Hematopoietic multipotent progenitor cell (in vitro differentiated cells): Measurements from ENCODE around the gene TMEM185B. TPM values are rescaled to one million over a fixed set of nuclear protein-coding genes. Genes with fewer than 3 reads are reported as not detected.
"Not testable (repeated sequence)": the region's sequence is repeated elsewhere in the genome, so short reads cannot be mapped to it uniquely, and the experiment has no call there.

ENCODE experiments used
- DNase-seq, 3 donors: peaks; one replicate each; pipeline ENCODE4 v3.0.0-alpha.2; 2011 to 2015; ENCODE audit warnings: low read depth in 2 of 3, low spot score in 2 of 3
- total RNA-seq: library from RNA; depleted of rRNA; stranded (reverse); fragments of >200 nt; gene quantifications from one replicate; pipeline ENCODE4 v1.2.3, GENCODE V29; 2012

The TMEM185B gene
- total RNA-seq, 1 donor: 48.5 TPM

GRCh38 chr2:120209427-120210269 lies 13.6 kb downstream of the TMEM185B start:
- no peak for DNase-seq

GRCh38 chr2:120208381-120209353 lies 14.5 kb downstream of the TMEM185B start:
- no peak for DNase-seq

GRCh38 chr2:120206022-120206581 lies 17.1 kb downstream of the TMEM185B start:
- no peak for DNase-seq

GRCh38 chr2:120204945-120205670 lies 18.1 kb downstream of the TMEM185B start:
- DNase-seq: no peak

- DNase-seq: no peak
Measured at GRCh38 chr2:120204417-120204816, 18.8 kb downstream of the TMEM185B start.

GRCh38 chr2:120204022-120204405 lies 19.2 kb downstream of the TMEM185B start:
- DNase-seq: no peak

GRCh38 chr2:120203251-120204021 lies 19.8 kb downstream of the TMEM185B start:
- no peak for DNase-seq

- DNase-seq: not testable (repeated sequence)
Measured at GRCh38 chr2:120199817-120200459, 23.3 kb downstream of the TMEM185B start.

- DNase-seq: no peak
Measured at GRCh38 chr2:120195553-120195952, 27.6 kb downstream of the TMEM185B start.

GRCh38 chr2:120192280-120192679 lies 30.9 kb downstream of the TMEM185B start:
- DNase-seq: no peak

GRCh38 chr2:120189189-120189588 lies 34.0 kb downstream of the TMEM185B start:
- no peak for DNase-seq

GRCh38 chr2:120182019-120182560 lies 41.1 kb downstream of the TMEM185B start:
- DNase-seq: peak in 1 of 3 donors; percentile 32

- no peak for DNase-seq
Measured at GRCh38 chr2:120180066-120180465, 43.1 kb downstream of the TMEM185B start.

GRCh38 chr2:120179396-120179795 lies 43.8 kb downstream of the TMEM185B start:
- DNase-seq: no peak

- DNase-seq: no peak
Measured at GRCh38 chr2:120177973-120178372, 45.2 kb downstream of the TMEM185B start.

- peak; percentile 71 to 91 (median 82) for DNase-seq
Measured at GRCh38 chr2:120177001-120177621, 46.1 kb downstream of the TMEM185B start.

- no peak for DNase-seq
Measured at GRCh38 chr2:120176526-120176925, 46.7 kb downstream of the TMEM185B start.

GRCh38 chr2:120174963-120175581 lies 48.1 kb downstream of the TMEM185B start:
- peak in 2 of 3 donors; percentile 44 to 68 for DNase-seq
